MM.1S (cell line): ENCODE results near the gene HTR5A.

ENCODE experiments used
- EZH2 ChIP-seq: fragments of 300-600 bp; sonication (generic); optimal IDR thresholded peaks from 2 replicates; pipeline ENCODE3; 2017; ENCODE audit warnings: low read depth, mild to moderate bottlenecking, antibody characterized with exemption, low read length, mixed read lengths
- TF ChIP-seq, protein P1 (sequence below): fragments of 300-600 bp; sonication (generic); IDR thresholded peaks from 2 replicates; pipeline ENCODE4 v1.5.1; 2016; ENCODE audit warnings: antibody characterized with exemption, low read length, mixed read lengths

- TF ChIP-seq, protein P1, sequence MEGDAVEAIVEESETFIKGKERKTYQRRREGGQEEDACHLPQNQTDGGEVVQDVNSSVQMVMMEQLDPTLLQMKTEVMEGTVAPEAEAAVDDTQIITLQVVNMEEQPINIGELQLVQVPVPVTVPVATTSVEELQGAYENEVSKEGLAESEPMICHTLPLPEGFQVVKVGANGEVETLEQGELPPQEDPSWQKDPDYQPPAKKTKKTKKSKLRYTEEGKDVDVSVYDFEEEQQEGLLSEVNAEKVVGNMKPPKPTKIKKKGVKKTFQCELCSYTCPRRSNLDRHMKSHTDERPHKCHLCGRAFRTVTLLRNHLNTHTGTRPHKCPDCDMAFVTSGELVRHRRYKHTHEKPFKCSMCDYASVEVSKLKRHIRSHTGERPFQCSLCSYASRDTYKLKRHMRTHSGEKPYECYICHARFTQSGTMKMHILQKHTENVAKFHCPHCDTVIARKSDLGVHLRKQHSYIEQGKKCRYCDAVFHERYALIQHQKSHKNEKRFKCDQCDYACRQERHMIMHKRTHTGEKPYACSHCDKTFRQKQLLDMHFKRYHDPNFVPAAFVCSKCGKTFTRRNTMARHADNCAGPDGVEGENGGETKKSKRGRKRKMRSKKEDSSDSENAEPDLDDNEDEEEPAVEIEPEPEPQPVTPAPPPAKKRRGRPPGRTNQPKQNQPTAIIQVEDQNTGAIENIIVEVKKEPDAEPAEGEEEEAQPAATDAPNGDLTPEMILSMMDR: no peak
- no peak for TF ChIP-seq EZH2
Measured at GRCh38 chr7:155109121-155109520, 39.0 kb downstream of the HTR5A start.
